H9 (cell line): ENCODE measurements around the gene THAP4. TPM values are rescaled to one million over a fixed set of nuclear protein-coding genes. Genes with fewer than 3 reads are reported as not detected.
A peak's percentile ranks its signal among the peaks of the same experiment; 100 is the strongest.

ENCODE experiments used
- DNase-seq: peaks from one replicate; pipeline ENCODE4 v3.0.0-alpha.2; 2017
- H2AFZ ChIP-seq: one replicate; pipeline ENCODE4 v1.6.1; 2013; ENCODE audit warnings: mild to moderate bottlenecking, low read length, control low read depth, moderate library complexity
- H2AK5ac ChIP-seq: 2 replicates; pipeline ENCODE4 v1.6.1; 2013; ENCODE audit warnings: low read length, control low read depth, mixed read lengths; ENCODE audit not compliant: insufficient read length
- H2BK120ac ChIP-seq: one replicate; pipeline ENCODE4 v1.6.1; 2013; ENCODE audit warnings: low read depth, mild to moderate bottlenecking, low read length, control low read depth, inconsistent platforms; ENCODE audit not compliant: poor library complexity, severe bottlenecking
- H2BK12ac ChIP-seq: 2 replicates; pipeline ENCODE4 v1.6.1; 2013; ENCODE audit warnings: low read length, control low read depth, mixed read lengths, low read depth; ENCODE audit not compliant: insufficient read length
- H2BK15ac ChIP-seq: 2 replicates; pipeline ENCODE4 v1.6.1; 2013; ENCODE audit warnings: low read depth, low read length, control low read depth
- H2BK20ac ChIP-seq: one replicate; pipeline ENCODE4 v1.6.1; 2013; ENCODE audit warnings: low read depth, mild to moderate bottlenecking, low read length, control low read depth, inconsistent platforms; ENCODE audit not compliant: poor library complexity, severe bottlenecking
- H2BK5ac ChIP-seq: 2 replicates; pipeline ENCODE4 v1.6.1; 2013; ENCODE audit warnings: low read length, control low read depth, mixed read lengths; ENCODE audit not compliant: insufficient read length
- H3K14ac ChIP-seq: 2 replicates; pipeline ENCODE4 v1.6.1; 2013; ENCODE audit warnings: low read length, control low read depth; ENCODE audit not compliant: insufficient read depth
- H3K18ac ChIP-seq: 2 replicates; pipeline ENCODE4 v1.6.1; 2013; ENCODE audit warnings: low read depth, mild to moderate bottlenecking, mixed read lengths, low read length, control low read depth; ENCODE audit not compliant: insufficient read length
- H3K23ac ChIP-seq: 2 replicates; pipeline ENCODE4 v1.6.1; 2013; ENCODE audit warnings: low read length, control low read depth, mixed read lengths, low read depth; ENCODE audit not compliant: insufficient read length
- H3K23me2 ChIP-seq: 2 replicates; pipeline ENCODE4 v1.6.1; 2013; ENCODE audit warnings: low read depth, mild to moderate bottlenecking, mixed read lengths, low read length, control low read depth; ENCODE audit not compliant: insufficient read length, poor library complexity, severe bottlenecking
- H3K27ac ChIP-seq: 2 replicates; pipeline ENCODE4 v1.5.1; 2013; ENCODE audit warnings: low read length, control low read depth, mixed read lengths, low read depth; ENCODE audit not compliant: insufficient read length
- H3K27me3 ChIP-seq: 2 replicates; pipeline ENCODE4 v1.6.1; 2013; ENCODE audit warnings: low read length, control low read depth, inconsistent platforms; ENCODE audit not compliant: insufficient read depth
- H3K4ac ChIP-seq: 2 replicates; pipeline ENCODE4 v1.6.1; 2013; ENCODE audit warnings: low read depth, mild to moderate bottlenecking, control low read depth, inconsistent platforms, low read length, moderate library complexity
- H3K4me1 ChIP-seq: 2 replicates; pipeline ENCODE4 v1.6.1; 2013; ENCODE audit warnings: low read length, control low read depth, inconsistent platforms; ENCODE audit not compliant: insufficient read depth
- H3K4me2 ChIP-seq: 2 replicates; pipeline ENCODE4 v1.6.1; 2013; ENCODE audit warnings: low read length, control low read depth, mixed read lengths; ENCODE audit not compliant: insufficient read length, insufficient read depth
- H3K56ac ChIP-seq: 2 replicates; pipeline ENCODE4 v1.6.1; 2013; ENCODE audit warnings: low read depth, mild to moderate bottlenecking, mixed read lengths, low read length, control low read depth; ENCODE audit not compliant: insufficient read length
- H3K79me1 ChIP-seq: 2 replicates; pipeline ENCODE4 v1.6.1; 2013; ENCODE audit warnings: low read depth, mild to moderate bottlenecking, moderate library complexity, low read length, control low read depth, inconsistent platforms; ENCODE audit not compliant: insufficient read depth, poor library complexity, severe bottlenecking
- H3K79me2 ChIP-seq: 2 replicates; pipeline ENCODE4 v1.6.1; 2013; ENCODE audit warnings: low read length, control low read depth, inconsistent platforms; ENCODE audit not compliant: insufficient read depth
- H3K9ac ChIP-seq: 2 replicates; pipeline ENCODE4 v1.6.1; 2013; ENCODE audit warnings: low read length, control low read depth, mixed read lengths; ENCODE audit not compliant: insufficient read length; ENCODE audit errors: extremely low read depth
- H3K9me3 ChIP-seq: one replicate; pipeline ENCODE4 v1.6.1; 2013; ENCODE audit warnings: low read depth, low read length, inconsistent platforms; ENCODE audit not compliant: control insufficient read depth
- H3T11ph ChIP-seq: one replicate; pipeline ENCODE4 v1.6.1; 2013; ENCODE audit warnings: mild to moderate bottlenecking, low read length, control low read depth, inconsistent platforms
- H4K20me1 ChIP-seq: one replicate; pipeline ENCODE4 v1.6.1; 2013; ENCODE audit not compliant: control insufficient read depth, insufficient read length, insufficient read depth
- H4K5ac ChIP-seq: 2 replicates; pipeline ENCODE4 v1.6.1; 2013; ENCODE audit warnings: low read depth, mild to moderate bottlenecking, mixed read lengths, low read length, control low read depth; ENCODE audit not compliant: insufficient read length
- H4K8ac ChIP-seq: replicated peaks from 2 replicates; pipeline ENCODE4 v1.6.1; 2013; ENCODE audit warnings: low read length, control low read depth, mixed read lengths, low read depth; ENCODE audit not compliant: insufficient read length
- H4K91ac ChIP-seq: 2 replicates; pipeline ENCODE4 v1.6.1; 2013; ENCODE audit warnings: low read depth, mild to moderate bottlenecking, moderate library complexity, mixed read lengths, low read length, control low read depth; ENCODE audit not compliant: insufficient read length
- H3K27ac Mint-ChIP-seq, 3 experiments: 2 replicates in 2 of 3; 3 replicates in 1 of 3; pipeline ENCODE4 v1.8.0; 2020 to 2021; ENCODE audit warnings: mixed read lengths in 3 of 3, mild to moderate bottlenecking in 1 of 3, moderate library complexity in 1 of 3
- H3K27me3 Mint-ChIP-seq: 2 replicates; pipeline ENCODE4 v1.8.0; 2021; ENCODE audit warnings: low read depth, mild to moderate bottlenecking, moderate library complexity, mixed read lengths
- H3K36me3 Mint-ChIP-seq, 3 experiments: 2 replicates in 2 of 3; 3 replicates in 1 of 3; pipeline ENCODE4 v1.8.0; 2020 to 2021; ENCODE audit warnings: low read depth in 3 of 3, mixed read lengths in 3 of 3; ENCODE audit not compliant: insufficient read depth in 1 of 3
- H3K4me1 Mint-ChIP-seq, 2 experiments: 2 replicates each; pipeline ENCODE4 v1.8.0; 2020; ENCODE audit warnings: mixed read lengths in 2 of 2
- H3K4me3 Mint-ChIP-seq, 2 experiments: 2 replicates in 1 of 2; 3 replicates in 1 of 2; pipeline ENCODE4 v1.8.0; 2020 to 2021; ENCODE audit warnings: mild to moderate bottlenecking in 2 of 2, mixed read lengths in 2 of 2, moderate library complexity in 1 of 2
- H3K9me3 Mint-ChIP-seq, 2 experiments: 2 replicates in 1 of 2; 3 replicates in 1 of 2; pipeline ENCODE4 v1.8.0; 2020; ENCODE audit warnings: mild to moderate bottlenecking in 2 of 2, mixed read lengths in 2 of 2, moderate library complexity in 1 of 2
- CTCF ChIP-seq: fragments of 200-600 bp; sonication (generic); conservative IDR thresholded peaks from 3 replicates; pipeline ENCODE4 v1.8.0; 2021; ENCODE audit warnings: antibody characterized with exemption, mild to moderate bottlenecking
- whole genome bisulfite sequencing: extraction: QIAGEN DNeasy Blood & Tissue Kit; methylation state at CpG from one replicate; pipeline ENCODE4 v1.1.7; 2013; ENCODE audit warnings: missing lambda C conversion rate, low lambda C conversion rate, mixed read lengths; ENCODE audit not compliant: insufficient read length; ENCODE audit errors: extremely low coverage; 5-methylcytosine and 5-hydroxymethylcytosine counted together
- total RNA-seq: library from RNA; stranded (reverse); gene quantifications from 2 replicates; pipeline ENCODE4 v1.2.1, GENCODE V29; 2021

THAP4 gene
- total RNA-seq, 1 experiment from 2014 or later = 70.6 TPM

GRCh38 chr2:241540771-241541561 is 96.0 kb downstream of the THAP4 start:
- WGBS = no CpG with 5 or more reads among the region's 68 CpGs
- Mint-ChIP-seq H3K4me1 (peaks cover 3 to 13% of the 10 kb centered on the region in 2 experiments; a peak in 3 of 4 replicates), H3K27ac (peak overlapping the region in 1 of 3 experiments; percentile 77; a peak in 3 of 7 replicates), H3K9me3 (peaks cover 2% of the 10 kb centered on the region in 2 experiments; a peak in 1 of 5 replicates), H3K36me3 (no peaks in the 10 kb centered on the region), H3K4me3 (peak overlapping the region; percentile 63 to 84), H3K27me3 (peaks cover 48% of the 10 kb centered on the region)
- no peak overlapping the region for H2BK12ac ChIP-seq
- no peaks in the 10 kb centered on the region for H3K79me2 ChIP-seq
- no peak for TF ChIP-seq CTCF
- peaks cover 11% of the 10 kb centered on the region for H3K23me2 ChIP-seq
- no peak overlapping the region for H2AK5ac ChIP-seq
- no peak overlapping the region for H3T11ph ChIP-seq
- no peak overlapping the region for H3K9ac ChIP-seq
- H4K8ac ChIP-seq = no peak overlapping the region
- no peaks in the 10 kb centered on the region for H3K4me1 ChIP-seq
- peaks cover 16% of the 10 kb centered on the region; the same call in 1 of the 2 replicates for H3K27me3 ChIP-seq
- no peak overlapping the region for H2BK120ac ChIP-seq
- H3K4me2 ChIP-seq = peak overlapping the region; percentile 49
- H2BK5ac ChIP-seq = no peak overlapping the region
- no peak overlapping the region for H2BK15ac ChIP-seq
- no peak overlapping the region for H3K23ac ChIP-seq
- H4K5ac ChIP-seq = no peak overlapping the region
- H3K27ac ChIP-seq = no peak overlapping the region
- no peak overlapping the region for H3K56ac ChIP-seq
- H4K91ac ChIP-seq = no peak overlapping the region
- no peaks in the 10 kb centered on the region for H3K9me3 ChIP-seq
- no peaks in the 10 kb centered on the region for H4K20me1 ChIP-seq
- peak; percentile 95 for DNase-seq
- no peak overlapping the region for H3K4ac ChIP-seq
- peak overlapping the region; percentile 70; the same call in 1 of the 2 replicates for H3K14ac ChIP-seq
- no peaks in the 10 kb centered on the region for H3K79me1 ChIP-seq
- H3K18ac ChIP-seq = no peak overlapping the region
- H2BK20ac ChIP-seq = no peak overlapping the region
- H2AFZ ChIP-seq = no peak overlapping the region
